Activated T-helper 1 cell treated with anti-CD3 and anti-CD28 coated beads, Interleukin-12 subunit alpha, Interleukin-12 subunit beta, Interleukin-2, Interleukin-4 antibody, amounts not matched to agents 30 ng/mL and 10 ng/mL and 1 ng/mL, durations not matched to agents 14 hours and 24 hours and 36 hours (primary cell): ENCODE results near the gene TPCN1. TPM values are rescaled to one million over a fixed set of nuclear protein-coding genes. Genes with fewer than 3 reads are reported as not detected.

Experiments used
- DNase-seq: peaks from one replicate; pipeline ENCODE4 v3.0.0; 2021; ENCODE audit warnings: low spot score
- H3K27ac Mint-ChIP-seq: one replicate; pipeline ENCODE4 v1.8.0; 2021; ENCODE audit warnings: mild to moderate bottlenecking, mixed read lengths
- H3K27me3 Mint-ChIP-seq: one replicate; pipeline ENCODE4 v1.8.0; 2022; ENCODE audit warnings: mild to moderate bottlenecking, moderate library complexity, mixed read lengths; ENCODE audit not compliant: insufficient read depth
- H3K36me3 Mint-ChIP-seq: one replicate; pipeline ENCODE4 v1.8.0; 2021; ENCODE audit warnings: low read depth, mixed read lengths
- H3K4me1 Mint-ChIP-seq: one replicate; pipeline ENCODE4 v1.8.0; 2021; ENCODE audit warnings: low read depth, mixed read lengths
- H3K4me3 Mint-ChIP-seq: one replicate; pipeline ENCODE4 v1.8.0; 2021; ENCODE audit warnings: mild to moderate bottlenecking, moderate library complexity, mixed read lengths
- H3K9me3 Mint-ChIP-seq: one replicate; pipeline ENCODE4 v1.8.0; 2021; ENCODE audit warnings: mixed read lengths
- intact Hi-C: fragments of 100-400 bp; cut with micrococcal nuclease; formaldehyde crosslinking; loops from one replicate; pipeline ENCODE4 v1.15.1; 2024
- total RNA-seq: library from RNA; stranded (reverse); gene quantifications from 2 replicates; pipeline ENCODE4 v1.2.3, GENCODE V29; 2022

The TPCN1 gene
- total RNA-seq, 1 donor from 2014 or later = 31.4 TPM

- DNase-seq = no peak
- peaks cover 52% of the 10 kb centered on the region for H3K36me3 Mint-ChIP-seq
- intact Hi-C loops = loop anchor here (2.0 kb wide), 1 partner anchor 47 kb away; the partner anchor contains the start of genes DDX54 and RITA1
- peak overlapping the region; percentile 80 for H3K27ac Mint-ChIP-seq
- H3K9me3 Mint-ChIP-seq = no peaks in the 10 kb centered on the region
- no peaks in the 10 kb centered on the region for H3K27me3 Mint-ChIP-seq
- peaks cover 62% of the 10 kb centered on the region for H3K4me1 Mint-ChIP-seq
- H3K4me3 Mint-ChIP-seq = peak overlapping the region; percentile 47
Measured at GRCh38 chr12:113232089-113232839, 11.0 kb downstream of the TPCN1 start.

- Mint-ChIP-seq H3K4me1 (peaks cover 61% of the 10 kb centered on the region), H3K27me3 (no peaks in the 10 kb centered on the region), H3K27ac (peak overlapping the region; percentile 88), H3K36me3 (peaks cover 48% of the 10 kb centered on the region), H3K4me3 (peak overlapping the region; percentile 79), H3K9me3 (no peaks in the 10 kb centered on the region)
- intact Hi-C loops = loop anchor here (1.0 to 2.0 kb wide), 2 partner anchors 36 to 48 kb away; partner anchors contain the start of genes DDX54 and RITA1
- DNase-seq = peak; percentile 47
Measured at GRCh38 chr12:113232840-113233585, 11.7 kb downstream of the TPCN1 start.

- intact Hi-C loops = loop anchor here (1.0 to 2.0 kb wide), 2 partner anchors 37 to 49 kb away; partner anchors contain the start of genes DDX54 and RITA1
- Mint-ChIP-seq H3K4me3 (no peak overlapping the region), H3K36me3 (peaks cover 47% of the 10 kb centered on the region), H3K27me3 (no peaks in the 10 kb centered on the region), H3K9me3 (no peaks in the 10 kb centered on the region), H3K27ac (no peak overlapping the region), H3K4me1 (peaks cover 51% of the 10 kb centered on the region)
- DNase-seq = no peak
Measured at GRCh38 chr12:113233967-113234366, 12.7 kb downstream of the TPCN1 start.

- no peak for DNase-seq
- no peak overlapping the region for H3K27ac Mint-ChIP-seq
Measured at GRCh38 chr12:113234483-113234882, 13.2 kb downstream of the TPCN1 start.

GRCh38 chr12:113235976-113236375 lies 14.7 kb downstream of the TPCN1 start:
- no peaks in the 10 kb centered on the region for H3K27me3 Mint-ChIP-seq
- H3K36me3 Mint-ChIP-seq = peaks cover 47% of the 10 kb centered on the region
- H3K27ac Mint-ChIP-seq = peak overlapping the region; percentile 0
- intact Hi-C loops = no loop called here
- no peak for DNase-seq
- H3K4me3 Mint-ChIP-seq = no peak overlapping the region
- H3K4me1 Mint-ChIP-seq = peaks cover 38% of the 10 kb centered on the region
- no peaks in the 10 kb centered on the region for H3K9me3 Mint-ChIP-seq

More at GRCh38 chr12:113234483-113234882, 13.2 kb downstream of the TPCN1 start:
- peaks cover 51% of the 10 kb centered on the region for H3K4me1 Mint-ChIP-seq
- intact Hi-C loops = no loop called here
- H3K9me3 Mint-ChIP-seq = no peaks in the 10 kb centered on the region
- no peaks in the 10 kb centered on the region for H3K27me3 Mint-ChIP-seq
- H3K36me3 Mint-ChIP-seq = peaks cover 50% of the 10 kb centered on the region
- H3K4me3 Mint-ChIP-seq = no peak overlapping the region

- H3K4me3 Mint-ChIP-seq = no peak overlapping the region
- no peaks in the 10 kb centered on the region for H3K27me3 Mint-ChIP-seq
- no peaks in the 10 kb centered on the region for H3K9me3 Mint-ChIP-seq
- intact Hi-C loops = no loop called here
- peaks cover 41% of the 10 kb centered on the region for H3K36me3 Mint-ChIP-seq
- H3K4me1 Mint-ChIP-seq = peaks cover 33% of the 10 kb centered on the region
- no peak for DNase-seq
- H3K27ac Mint-ChIP-seq = peak overlapping the region; percentile 44
Measured at GRCh38 chr12:113236539-113237399, 15.5 kb downstream of the TPCN1 start.

GRCh38 chr12:113237748-113238147 lies 16.5 kb downstream of the TPCN1 start:
- peaks cover 41% of the 10 kb centered on the region for H3K36me3 Mint-ChIP-seq
- no peaks in the 10 kb centered on the region for H3K9me3 Mint-ChIP-seq
- H3K27ac Mint-ChIP-seq = no peak overlapping the region
- peaks cover 28% of the 10 kb centered on the region for H3K4me1 Mint-ChIP-seq
- intact Hi-C loops = no loop called here
- DNase-seq = no peak
- no peak overlapping the region for H3K4me3 Mint-ChIP-seq
- H3K27me3 Mint-ChIP-seq = no peaks in the 10 kb centered on the region

GRCh38 chr12:113238309-113238708 lies 17.0 kb downstream of the TPCN1 start:
- H3K4me1 Mint-ChIP-seq = peaks cover 23% of the 10 kb centered on the region
- DNase-seq = no peak

GRCh38 chr12:113239288-113239771 lies 18.1 kb downstream of the TPCN1 start:
- Mint-ChIP-seq H3K36me3 (peaks cover 35% of the 10 kb centered on the region), H3K27ac (no peak overlapping the region)
- intact Hi-C loops = no loop called here

More at GRCh38 chr12:113238309-113238708, 17.0 kb downstream of the TPCN1 start:
- H3K36me3 Mint-ChIP-seq = peaks cover 37% of the 10 kb centered on the region
- H3K4me3 Mint-ChIP-seq = no peak overlapping the region
- no peaks in the 10 kb centered on the region for H3K9me3 Mint-ChIP-seq
- no peaks in the 10 kb centered on the region for H3K27me3 Mint-ChIP-seq
- intact Hi-C loops = no loop called here
- H3K27ac Mint-ChIP-seq = no peak overlapping the region

GRCh38 chr12:113239811-113240331 lies 18.6 kb downstream of the TPCN1 start:
- Mint-ChIP-seq H3K27me3 (no peaks in the 10 kb centered on the region), H3K9me3 (no peaks in the 10 kb centered on the region), H3K27ac (no peak overlapping the region), H3K36me3 (peaks cover 37% of the 10 kb centered on the region), H3K4me1 (peaks cover 28% of the 10 kb centered on the region), H3K4me3 (no peak overlapping the region)
- DNase-seq = no peak
- intact Hi-C loops = no loop called here

More at GRCh38 chr12:113239288-113239771, 18.1 kb downstream of the TPCN1 start:
- H3K4me1 Mint-ChIP-seq = peaks cover 25% of the 10 kb centered on the region
- no peak for DNase-seq
- no peaks in the 10 kb centered on the region for H3K27me3 Mint-ChIP-seq
- no peaks in the 10 kb centered on the region for H3K9me3 Mint-ChIP-seq
- no peak overlapping the region for H3K4me3 Mint-ChIP-seq

GRCh38 chr12:113240395-113240794 lies 19.1 kb downstream of the TPCN1 start:
- H3K27me3 Mint-ChIP-seq = no peaks in the 10 kb centered on the region
- peaks cover 36% of the 10 kb centered on the region for H3K36me3 Mint-ChIP-seq
- DNase-seq = no peak
- intact Hi-C loops = no loop called here
- H3K27ac Mint-ChIP-seq = no peak overlapping the region
- no peaks in the 10 kb centered on the region for H3K9me3 Mint-ChIP-seq
- no peak overlapping the region for H3K4me3 Mint-ChIP-seq
- peaks cover 28% of the 10 kb centered on the region for H3K4me1 Mint-ChIP-seq
